KBM-7 (cell line): Measurements from ENCODE around the gene GNG8.

Experiments
- DNase-seq: peaks from one replicate; pipeline ENCODE4 v3.0.0-alpha.2; 2015
- in situ Hi-C: fragments of 300-500 bp; cut with MboI; formaldehyde crosslinking; loops from 2 replicates; pipeline ENCODE4 v1.14.3; 2020; ENCODE audit warnings: low sequenced_read_pairs, low pct_unique_long_range_greater_than_20kb, mixed read lengths

Gene GNG8

GRCh38 chr19:46635920-46636761 lies at the start of gene GNG8:
Gene GNG8, minus strand, starts transcription at chr19:46636202. Its CDS starts 1,520 bp downstream, at chr19:46634682.
- in situ Hi-C loops: no loop called here
- no peak for DNase-seq

DNA sequence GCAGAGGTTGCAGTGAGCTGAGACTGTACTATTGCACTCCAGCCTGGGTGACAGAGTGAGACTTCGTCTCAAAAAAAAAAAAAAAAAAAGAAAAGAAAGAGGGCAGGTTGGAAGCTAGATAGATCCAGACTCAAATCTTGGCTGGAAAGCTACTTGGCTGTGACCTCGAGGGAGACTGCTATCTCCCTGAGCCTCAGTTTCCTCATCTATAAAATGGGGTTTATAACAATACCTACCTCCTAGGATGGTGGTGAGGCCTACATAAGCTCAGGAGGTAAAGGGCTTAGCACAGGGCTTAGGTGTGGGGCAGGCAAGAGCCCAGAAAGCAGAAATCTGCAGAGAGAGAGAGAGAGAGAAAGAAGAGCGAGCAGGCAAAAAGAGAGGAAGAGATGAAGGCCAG lies 49.2 kb upstream of the GNG8 start:
- in situ Hi-C loops: no loop called here
- no peak for DNase-seq

DNA sequence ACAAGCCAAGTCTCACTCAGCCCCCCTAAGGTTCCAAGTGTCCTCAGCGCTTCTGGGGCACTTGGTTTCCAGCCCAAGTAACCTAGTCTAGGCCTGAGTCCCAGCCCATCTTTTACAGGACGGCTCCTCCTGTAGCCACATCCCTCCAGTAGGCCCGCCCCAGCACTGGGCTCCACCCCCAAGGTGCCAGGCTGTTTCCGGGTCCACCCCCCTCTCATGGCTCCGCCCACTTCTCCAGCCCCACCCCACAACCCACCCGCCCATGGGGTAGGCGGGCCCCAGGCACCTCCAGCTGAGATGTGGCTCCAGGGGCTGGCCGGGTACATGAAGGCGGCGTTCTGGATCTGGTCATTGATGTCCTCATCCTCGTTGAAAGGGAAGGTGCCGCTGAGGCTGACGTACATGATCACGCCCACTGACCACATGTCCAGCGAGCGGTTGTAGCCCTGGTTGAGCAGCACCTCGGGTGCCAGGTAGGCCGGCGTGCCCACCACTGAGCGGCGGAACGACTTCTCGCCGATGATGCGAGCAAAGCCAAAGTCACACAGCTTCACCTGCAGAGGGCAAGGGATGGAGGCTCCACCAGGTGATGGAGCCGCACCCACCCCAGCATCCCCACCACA lies 42.2 kb upstream of the GNG8 start:
- DNase-seq: peak; percentile 21
- in situ Hi-C loops: no loop called here

GRCh38 chr19:46674416-46675178 lies 38.6 kb upstream of the GNG8 start:
- no peak for DNase-seq
- in situ Hi-C loops: no loop called here

GRCh38 chr19:46670813-46671212 lies 34.8 kb upstream of the GNG8 start:
- DNase-seq: no peak

DNA sequence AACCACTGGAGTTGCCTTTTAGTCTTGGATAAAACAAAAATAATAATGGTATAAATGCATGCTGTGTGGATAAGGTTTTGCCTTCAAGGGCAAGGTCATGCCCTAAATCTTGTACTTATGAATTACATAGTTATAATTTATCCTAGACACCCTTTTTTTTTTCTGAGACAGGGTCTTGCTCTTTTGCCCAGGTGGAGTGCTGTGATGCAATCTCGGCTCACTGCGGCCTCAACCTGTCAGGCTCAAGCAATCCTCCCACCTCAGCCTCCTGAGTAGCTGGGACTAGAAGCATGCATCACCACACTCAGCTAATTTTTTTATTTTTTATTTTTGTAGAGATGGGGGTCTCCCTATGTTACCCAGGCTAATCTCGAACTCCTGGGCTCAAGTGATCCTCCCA lies 32.7 kb upstream of the GNG8 start:
- no peak for DNase-seq
- in situ Hi-C loops: no loop called here

More at GRCh38 chr19:46670813-46671212, 34.8 kb upstream of the GNG8 start:
- in situ Hi-C loops: no loop called here

- no peak for DNase-seq
- in situ Hi-C loops: no loop called here
Observed at GRCh38 chr19:46665072-46665471, 29.1 kb upstream of the GNG8 start.

GRCh38 chr19:46661735-46662592 lies 26.0 kb upstream of the GNG8 start:
- peak; percentile 92 for DNase-seq
- in situ Hi-C loops: no loop called here

- in situ Hi-C loops: no loop called here
- peak; percentile 99 for DNase-seq
Observed at GRCh38 chr19:46661020-46661731, 25.2 kb upstream of the GNG8 start, which contains the start of gene DACT3. Gene DACT3, minus strand, starts transcription at chr19:46661182. Its CDS starts 118 bp downstream, at chr19:46661064.

- peak; percentile 14 for DNase-seq
- in situ Hi-C loops: no loop called here
Observed at GRCh38 chr19:46660551-46661019, 24.6 kb upstream of the GNG8 start.

- DNase-seq: no peak
- in situ Hi-C loops: no loop called here
Observed at GRCh38 chr19:46660008-46660517, 24.1 kb upstream of the GNG8 start.

DNA sequence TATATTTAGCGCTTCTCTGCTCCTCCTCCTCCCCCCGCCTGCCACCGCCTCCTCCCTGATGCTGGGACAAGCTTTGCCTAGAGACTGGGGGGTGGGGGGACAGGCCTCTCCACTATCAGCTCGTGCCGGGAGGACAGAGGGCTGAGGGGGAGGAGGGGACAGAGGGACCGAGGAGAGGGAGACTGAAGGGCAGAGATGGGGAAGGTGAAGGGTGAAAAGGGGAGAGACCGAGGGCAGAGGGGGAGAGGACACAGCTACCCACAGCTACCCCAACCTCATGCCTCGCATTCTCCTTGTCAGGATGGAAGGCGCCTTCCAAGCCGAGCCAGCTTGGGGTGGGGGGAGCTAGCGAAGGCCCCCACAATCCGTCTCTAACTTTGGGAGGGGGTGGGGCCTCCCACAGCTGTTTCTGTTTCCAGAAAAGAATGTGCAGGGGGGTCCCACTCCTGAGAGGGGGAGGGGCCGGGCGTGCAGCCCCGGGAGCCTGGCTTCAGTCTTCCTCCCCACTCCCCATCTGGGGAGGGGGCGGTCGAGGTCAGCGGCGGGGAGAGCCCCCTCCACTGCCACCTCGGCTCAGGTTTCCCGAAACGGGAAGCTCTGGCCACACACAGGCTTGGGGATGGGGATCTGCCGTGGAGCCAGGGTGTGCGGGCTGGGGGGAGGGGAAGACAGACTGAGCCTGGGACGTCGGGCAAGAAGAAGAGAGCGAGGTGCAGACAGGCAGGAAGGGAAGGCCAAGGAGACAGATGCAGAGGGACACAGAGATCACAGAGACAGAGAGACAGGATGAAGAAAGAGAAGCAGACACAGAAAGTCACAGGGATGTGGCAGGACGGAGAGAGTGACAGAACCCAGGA lies 23.4 kb upstream of the GNG8 start:
- in situ Hi-C loops: no loop called here
- peak; percentile 63 for DNase-seq

GRCh38 chr19:46656541-46656940 lies 20.5 kb upstream of the GNG8 start:
- no peak for DNase-seq
- in situ Hi-C loops: no loop called here

DNA sequence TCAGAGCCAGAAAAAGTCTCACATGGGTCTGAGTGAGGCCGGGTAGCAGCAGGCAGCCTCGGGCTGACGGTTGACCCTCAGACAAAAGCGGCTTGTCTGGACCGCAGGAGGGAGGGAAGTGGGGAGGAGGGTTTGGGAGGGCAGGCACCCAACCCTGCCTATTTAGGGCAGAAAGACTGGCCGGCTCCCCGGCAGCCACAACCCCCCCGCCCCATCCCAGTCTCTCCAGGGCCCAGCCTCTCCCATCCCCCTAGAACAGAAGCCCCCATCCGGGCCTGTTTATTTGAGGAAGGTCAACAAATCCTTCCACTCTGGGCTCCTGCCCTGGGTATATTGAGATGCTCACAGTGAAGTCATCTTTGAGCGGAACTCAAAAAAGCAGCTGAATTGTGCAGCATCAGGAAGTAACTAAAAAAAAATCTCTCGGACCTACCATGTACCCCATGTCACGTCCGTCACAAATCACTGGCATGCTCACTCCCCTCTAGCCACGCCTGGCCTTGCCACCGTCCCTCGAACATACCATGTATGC lies 18.7 kb upstream of the GNG8 start:
- in situ Hi-C loops: no loop called here
- no peak for DNase-seq

GRCh38 chr19:46650445-46650844 lies 14.4 kb upstream of the GNG8 start:
- in situ Hi-C loops: no loop called here
- DNase-seq: no peak

- no peak for DNase-seq
- in situ Hi-C loops: no loop called here
Observed at GRCh38 chr19:46648961-46649960, 13.3 kb upstream of the GNG8 start.
